HG03108 (cell line): Measurements from ENCODE around the gene EGR4.

ENCODE experiments used
- ATAC-seq: cut with Tn5 transposase; IDR thresholded peaks from one replicate; pipeline ENCODE4 v1.9.1; 2021; ENCODE audit warnings: moderate library complexity; ENCODE audit not compliant: unreplicated experiment

Gene EGR4

GRCh38 chr2:73250872-73251846 lies 42.2 kb downstream of the EGR4 start:
- no peak for ATAC-seq

- ATAC-seq, result no peak
Observed at GRCh38 chr2:73249636-73250035, 43.7 kb downstream of the EGR4 start.

DNA sequence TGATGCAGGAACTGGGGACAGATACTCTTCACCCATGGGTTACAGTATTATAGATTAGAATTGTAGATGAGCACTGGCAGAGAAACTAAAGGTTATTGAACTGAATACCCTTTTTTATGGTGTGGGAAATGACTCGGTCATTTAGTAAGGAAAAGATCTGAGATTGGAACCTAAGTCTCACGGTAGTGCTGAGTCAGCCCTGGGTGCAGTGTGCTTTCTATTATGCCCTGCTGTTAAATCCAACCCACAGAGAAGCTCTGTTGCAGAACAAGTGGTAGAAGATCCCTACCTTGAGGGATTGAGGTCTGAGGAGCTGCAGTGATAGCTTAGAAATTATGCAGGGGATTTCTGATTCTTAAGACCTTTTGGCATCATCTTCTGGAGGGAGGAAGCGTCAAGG lies 46.5 kb downstream of the EGR4 start:
- ATAC-seq, result no peak

DNA sequence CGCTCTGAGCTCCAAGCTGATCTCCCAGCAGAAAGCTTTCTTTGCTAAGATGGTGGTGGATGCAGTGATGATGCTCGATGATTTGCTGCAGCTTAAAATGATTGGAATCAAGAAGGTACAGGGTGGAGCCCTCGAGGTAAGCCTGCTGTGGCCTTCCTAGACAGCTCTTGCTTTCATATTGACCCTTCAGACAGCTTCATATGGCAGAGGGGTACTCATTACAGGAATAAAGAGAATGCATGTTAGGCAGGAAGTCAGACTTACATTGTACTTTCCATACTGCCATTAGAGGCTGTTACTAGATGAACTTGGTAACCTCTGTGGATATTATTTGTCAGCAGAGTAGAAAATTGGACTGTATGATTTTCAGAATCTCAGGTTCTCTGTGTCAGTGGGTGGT lies 48.8 kb downstream of the EGR4 start:
- no peak for ATAC-seq

DNA sequence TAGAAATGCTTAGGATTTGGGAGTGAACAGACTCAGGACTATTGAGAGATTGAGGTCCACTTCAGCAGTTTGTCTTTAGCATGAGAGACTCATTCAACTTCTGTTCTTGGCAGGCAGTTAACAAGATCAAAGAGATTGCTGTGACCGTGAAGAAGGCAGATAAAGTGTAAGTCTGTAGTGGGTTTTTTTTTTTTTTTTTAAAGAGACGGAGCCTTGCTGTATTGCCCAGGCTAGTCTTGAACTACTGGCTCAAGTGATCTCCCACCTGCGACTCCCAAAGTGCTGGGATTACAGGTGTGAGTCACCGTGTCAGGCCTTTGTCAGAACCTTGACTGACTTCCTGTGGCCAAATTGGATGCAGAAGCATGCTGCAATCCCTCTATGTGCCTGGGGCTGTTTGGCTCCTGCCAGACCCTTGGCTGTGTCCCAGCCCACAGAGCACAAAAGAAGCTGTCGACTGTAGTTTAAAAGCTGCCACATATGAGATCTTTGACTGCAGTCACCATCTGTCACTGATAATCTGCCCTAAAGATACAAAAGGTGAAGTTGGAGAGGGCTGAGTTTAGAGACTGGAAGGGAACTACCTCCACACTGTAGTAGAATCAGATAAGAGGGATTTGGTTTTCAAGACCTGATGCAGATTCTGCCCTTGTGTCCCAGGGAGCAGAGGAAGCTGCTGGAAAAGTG lies 49.3 kb downstream of the EGR4 start:
- ATAC-seq, result no peak
